Astrocyte (in vitro differentiated cells and primary cell): ENCODE data around the gene NRN1L.

Experiments used
- CTCF ChIP-seq: IDR thresholded peaks from 2 replicates; pipeline ENCODE4 v1.5.1; 2011; ENCODE audit warnings: low read depth, mild to moderate bottlenecking, inconsistent platforms, low read length, moderate library complexity; ENCODE audit not compliant: insufficient read depth
- EZH2 ChIP-seq: IDR thresholded peaks from 2 replicates; pipeline ENCODE4 v1.6.1; 2012; ENCODE audit warnings: mild to moderate bottlenecking, low read length, inconsistent platforms; ENCODE audit not compliant: insufficient read depth

GRCh38 chr16:67910158-67910557 lies 25.5 kb downstream of the NRN1L start:
- TF ChIP-seq CTCF, result no peak
- no peak for TF ChIP-seq EZH2
